Neural cell (in vitro differentiated cells): Measurements from ENCODE around the gene ANXA4.

Source experiments
- CTCF ChIP-seq: fragments of 450-650 bp; IDR thresholded peaks from 2 replicates; pipeline ENCODE4 v1.5.1; 2014; ENCODE audit warnings: antibody characterized with exemption, mild to moderate bottlenecking, moderate library complexity; ENCODE audit not compliant: poor library complexity, severe bottlenecking
- SMC3 ChIP-seq: fragments of 450-650 bp; conservative IDR thresholded peaks from 2 replicates; pipeline ENCODE4 v1.6.1; 2014; ENCODE audit warnings: antibody characterized with exemption, mild to moderate bottlenecking, moderate library complexity; ENCODE audit not compliant: poor library complexity

- TF ChIP-seq CTCF (no peak), SMC3 (no peak)
Measured at GRCh38 chr2:69848186-69848790, 106.4 kb downstream of the ANXA4 start.
